ENCODE measurements around the gene PRSS53.

Gene PRSS53

DNA sequence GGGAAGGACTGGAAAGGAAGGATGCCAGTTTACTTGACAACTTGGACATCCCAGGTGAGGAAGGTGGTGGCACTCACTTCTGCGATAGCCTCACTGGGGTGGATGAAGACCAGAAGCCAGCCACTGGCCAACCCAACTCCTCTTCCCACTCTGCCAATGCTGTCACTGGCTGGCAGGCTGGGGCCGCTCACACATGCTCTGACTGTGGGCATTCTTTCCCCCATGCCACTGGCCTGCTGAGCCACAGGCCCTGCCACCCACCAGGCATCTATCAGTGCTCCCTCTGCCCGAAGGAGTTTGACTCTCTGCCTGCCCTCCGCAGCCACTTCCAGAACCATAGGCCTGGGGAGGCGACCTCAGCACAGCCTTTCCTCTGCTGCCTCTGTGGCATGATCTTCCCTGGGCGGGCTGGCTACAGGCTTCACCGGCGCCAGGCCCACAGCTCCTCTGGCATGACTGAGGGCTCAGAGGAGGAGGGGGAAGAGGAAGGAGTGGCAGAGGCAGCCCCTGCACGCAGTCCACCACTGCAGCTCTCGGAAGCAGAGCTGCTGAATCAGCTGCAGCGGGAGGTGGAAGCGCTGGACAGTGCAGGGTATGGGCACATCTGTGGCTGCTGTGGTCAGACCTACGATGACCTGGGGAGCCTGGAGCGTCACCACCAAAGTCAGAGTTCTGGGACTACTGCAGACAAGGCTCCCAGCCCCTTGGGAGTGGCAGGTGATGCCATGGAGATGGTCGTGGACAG, 10.0 kb downstream of the PRSS53 start:
- DNase-seq (ENCODE audit: low read depth): no peak

GRCh38 chr16:31077592-31078396, 10.9 kb downstream of the PRSS53 start:
- DNase-seq (ENCODE audit: low read depth): no peak

- no peak for DNase-seq (ENCODE audit: low read depth)
Measured at GRCh38 chr16:31077024-31077423, 11.7 kb downstream of the PRSS53 start.

DNA sequence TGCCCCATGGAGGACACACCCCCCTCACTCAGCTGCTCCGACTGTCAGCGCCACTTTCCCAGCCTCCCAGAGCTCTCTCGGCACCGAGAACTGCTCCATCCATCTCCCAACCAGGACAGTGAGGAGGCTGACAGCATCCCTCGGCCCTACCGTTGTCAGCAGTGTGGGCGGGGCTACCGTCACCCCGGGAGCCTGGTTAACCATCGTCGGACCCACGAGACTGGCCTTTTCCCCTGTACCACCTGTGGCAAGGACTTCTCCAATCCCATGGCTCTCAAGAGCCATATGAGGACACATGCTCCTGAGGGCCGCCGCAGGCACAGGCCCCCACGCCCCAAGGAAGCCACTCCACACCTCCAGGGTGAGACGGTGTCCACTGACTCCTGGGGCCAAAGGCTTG, 12.4 kb downstream of the PRSS53 start:
- no peak for DNase-seq (ENCODE audit: low read depth)

DNA sequence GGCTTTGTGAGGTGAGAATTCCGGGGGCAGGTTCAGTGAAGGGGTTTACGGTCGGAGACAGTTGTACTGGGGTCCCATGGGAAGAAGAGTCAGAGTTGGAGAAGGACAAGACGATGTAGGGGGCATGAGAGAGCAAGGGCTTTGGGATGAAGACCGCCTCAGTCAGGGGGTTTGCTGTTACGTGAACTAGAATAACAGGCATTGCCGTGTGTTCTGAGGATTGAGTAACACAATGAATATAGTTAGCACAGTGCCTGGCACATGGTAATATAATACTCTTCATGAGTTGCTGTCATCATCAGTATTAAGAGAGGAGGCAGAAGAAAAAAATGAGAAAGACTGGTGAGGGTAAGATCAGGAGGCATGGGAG, 13.9 kb downstream of the PRSS53 start:
- DNase-seq (ENCODE audit: low read depth): peak; percentile 46

- peak; percentile 100 for DNase-seq (ENCODE audit: low read depth)
Measured at GRCh38 chr16:31073970-31074813, 14.6 kb downstream of the PRSS53 start, which contains the start of the genes ZNF646 and ZNF668. TSS of gene ZNF646 (plus strand) at chr16:31074422. CDS start at chr16:31076325, 1,903 bp downstream. TSS of gene ZNF668 (minus strand) at chr16:31074240. CDS start at chr16:31064459, 9,781 bp downstream.

DNA sequence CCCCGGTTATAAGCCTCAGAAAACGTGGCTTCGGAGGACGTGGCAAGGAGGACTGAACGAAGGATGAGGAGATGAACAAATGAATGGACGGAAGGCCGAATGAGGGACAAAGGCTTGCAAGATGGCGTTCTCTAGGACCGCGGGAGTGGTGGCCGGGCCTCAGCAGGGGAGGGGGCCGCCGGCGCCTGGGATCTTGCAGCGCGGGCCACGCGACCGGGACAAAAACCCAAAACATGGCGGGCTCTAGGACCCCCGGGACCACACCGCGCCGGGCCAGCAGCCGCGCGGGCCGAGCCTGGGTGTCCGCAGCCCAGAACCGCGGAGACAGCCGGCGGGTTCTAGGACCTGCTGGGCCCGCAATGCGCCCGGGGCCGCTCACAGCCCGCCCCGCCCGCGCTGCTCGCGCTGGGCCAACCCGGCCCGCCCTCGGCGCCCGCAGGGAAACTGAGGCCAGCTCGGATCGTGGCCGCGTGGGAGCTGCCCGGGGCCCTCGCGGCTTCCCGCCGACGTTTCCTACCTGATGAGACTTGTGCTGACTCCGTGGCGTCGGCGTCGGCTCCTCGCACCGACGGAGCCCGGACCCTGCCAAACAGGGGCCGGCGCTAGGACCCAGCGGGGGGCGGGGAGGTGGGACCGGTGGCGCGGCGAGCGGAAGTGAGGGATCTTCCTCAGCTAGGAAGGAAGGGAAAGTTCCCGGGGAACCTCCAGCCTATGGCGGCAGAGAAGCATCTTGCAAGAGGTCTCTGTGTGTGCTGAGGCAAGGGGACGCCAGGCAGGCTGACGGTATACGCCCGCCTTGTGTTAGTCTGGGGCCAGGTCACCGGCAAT, 15.4 kb downstream of the PRSS53 start:
- DNase-seq (ENCODE audit: low read depth): peak; percentile 95

DNA sequence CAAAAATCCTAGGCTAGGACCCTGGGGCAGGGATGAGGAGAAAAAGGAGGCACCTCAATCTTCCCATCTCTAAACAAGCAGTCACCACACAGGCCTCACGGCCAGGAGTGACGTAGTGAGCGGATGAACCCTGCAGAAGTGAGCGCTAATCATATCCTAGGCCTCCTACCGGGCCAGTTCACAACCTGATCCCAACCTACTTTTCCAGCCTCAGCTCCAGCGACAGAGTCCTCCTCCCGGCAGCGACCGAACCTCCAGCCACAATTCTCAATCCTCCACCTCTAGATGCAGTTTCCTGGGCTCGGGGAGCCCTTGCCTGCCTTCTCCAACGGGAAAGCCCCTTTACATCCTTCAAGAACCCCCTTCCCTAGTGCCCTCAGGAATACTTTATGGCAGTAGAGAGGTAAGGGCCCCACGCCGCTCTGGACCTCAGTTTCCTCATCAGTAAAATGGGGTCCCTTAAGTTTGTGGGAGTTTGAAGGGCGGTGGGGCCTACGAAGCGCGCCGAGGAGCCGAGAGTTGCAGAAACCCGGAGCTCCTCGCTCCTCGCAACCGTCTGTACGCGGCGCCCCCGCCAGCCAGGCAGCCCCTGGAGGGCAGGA, 16.1 kb downstream of the PRSS53 start:
- DNase-seq (ENCODE audit: low read depth): peak; percentile 68

DNA sequence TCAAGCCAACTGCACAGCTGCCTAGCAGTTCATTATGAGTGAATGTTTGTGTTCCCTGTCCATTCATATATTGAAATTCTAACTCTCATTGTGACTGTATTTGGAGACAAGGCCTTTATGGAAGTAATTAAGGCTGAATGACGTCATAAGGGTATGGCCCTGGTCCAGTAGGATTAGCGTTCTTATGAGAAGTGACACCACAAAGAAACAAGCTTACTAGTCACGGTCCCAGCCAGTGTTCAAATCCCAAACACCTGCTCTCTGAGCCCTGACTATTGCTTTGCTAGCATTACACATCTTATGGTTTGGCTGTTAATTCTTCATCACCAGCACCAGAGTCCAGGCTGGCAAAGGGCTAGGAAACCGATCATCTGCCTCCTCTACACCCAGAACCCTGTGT, 16.9 kb downstream of the PRSS53 start:
- peak; percentile 86 for DNase-seq (ENCODE audit: low read depth)

GRCh38 chr16:31067342-31067741, 21.4 kb downstream of the PRSS53 start:
- DNase-seq (ENCODE audit: low read depth): no peak

GRCh38 chr16:31064882-31065461, 23.8 kb downstream of the PRSS53 start:
- peak; percentile 95 for DNase-seq (ENCODE audit: low read depth)

DNA sequence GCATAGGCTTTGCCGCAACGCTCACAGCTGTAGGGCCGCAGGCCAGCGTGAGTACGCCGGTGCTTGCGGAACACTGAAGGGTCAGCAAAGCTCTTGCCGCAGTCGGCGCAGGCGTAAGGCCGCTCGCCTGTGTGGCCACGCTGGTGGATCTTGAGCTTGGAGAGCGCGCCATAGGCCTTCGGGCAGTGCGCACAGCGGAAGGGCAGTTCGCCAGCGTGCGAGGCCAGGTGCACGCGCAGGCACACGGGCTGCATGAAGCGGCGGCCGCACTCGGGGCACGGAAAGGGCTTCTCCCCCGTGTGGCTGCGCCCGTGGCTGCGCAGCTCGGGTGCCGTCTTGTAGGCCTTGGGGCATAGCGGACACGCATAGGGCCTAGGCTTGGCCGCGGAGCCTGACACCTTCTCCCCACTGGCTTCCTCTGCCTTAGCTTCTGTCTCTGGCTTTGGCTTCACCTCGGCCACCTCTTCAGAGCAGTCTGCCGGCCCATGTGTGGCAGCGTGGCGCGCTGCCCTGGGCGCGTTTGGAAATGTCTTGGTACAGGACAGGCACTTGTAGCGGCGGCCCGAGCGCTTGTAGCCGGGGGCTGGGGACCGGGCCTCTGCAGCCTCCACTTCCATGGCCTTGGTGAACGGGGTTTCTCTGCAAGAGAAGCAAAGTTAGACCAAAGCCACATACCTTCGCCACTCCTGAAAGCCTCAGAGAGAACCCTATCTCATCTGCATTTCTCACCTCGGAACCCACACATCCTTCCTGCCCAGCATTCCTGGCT, 24.7 kb downstream of the PRSS53 start:
- no peak for DNase-seq (ENCODE audit: low read depth)

GRCh38 chr16:31063495-31063842, 25.3 kb downstream of the PRSS53 start:
- no peak for DNase-seq (ENCODE audit: low read depth)

DNA sequence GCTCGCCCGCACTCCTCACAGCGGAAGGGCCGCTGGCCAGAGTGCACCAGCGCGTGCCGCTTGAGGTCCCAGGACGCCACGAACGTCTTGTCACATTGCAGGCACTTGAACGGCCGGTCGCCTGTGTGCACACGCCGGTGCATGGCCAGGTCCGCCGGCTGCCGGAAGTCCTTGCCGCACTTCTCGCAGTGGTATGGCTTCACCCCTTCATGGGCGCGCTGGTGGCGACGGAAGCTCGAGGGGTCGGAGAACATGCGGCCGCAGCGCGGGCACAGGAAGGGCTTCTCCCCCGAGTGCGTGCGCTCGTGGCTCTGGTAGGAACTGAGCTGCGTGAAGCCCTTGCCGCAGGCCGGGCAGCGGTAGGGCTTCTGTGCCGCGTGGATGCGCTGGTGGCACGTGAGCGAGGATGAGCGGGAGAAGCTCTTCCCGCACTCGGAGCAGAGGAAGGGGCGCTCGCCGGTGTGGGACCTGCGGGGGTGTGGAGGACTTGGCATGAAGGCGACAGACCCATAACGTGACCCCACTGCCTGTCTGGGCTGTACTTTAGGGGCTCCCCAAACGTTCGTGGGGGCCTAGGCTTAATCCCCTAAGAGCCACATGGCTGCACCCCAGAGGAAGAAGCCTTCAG, 26.8 kb downstream of the PRSS53 start:
- no peak for DNase-seq (ENCODE audit: low read depth)

- no peak for DNase-seq (ENCODE audit: low read depth)
Measured at GRCh38 chr16:31061126-31061812, 27.5 kb downstream of the PRSS53 start.

GRCh38 chr16:31055613-31056012, 33.1 kb downstream of the PRSS53 start:
- DNase-seq (ENCODE audit: low read depth): no peak

DNA sequence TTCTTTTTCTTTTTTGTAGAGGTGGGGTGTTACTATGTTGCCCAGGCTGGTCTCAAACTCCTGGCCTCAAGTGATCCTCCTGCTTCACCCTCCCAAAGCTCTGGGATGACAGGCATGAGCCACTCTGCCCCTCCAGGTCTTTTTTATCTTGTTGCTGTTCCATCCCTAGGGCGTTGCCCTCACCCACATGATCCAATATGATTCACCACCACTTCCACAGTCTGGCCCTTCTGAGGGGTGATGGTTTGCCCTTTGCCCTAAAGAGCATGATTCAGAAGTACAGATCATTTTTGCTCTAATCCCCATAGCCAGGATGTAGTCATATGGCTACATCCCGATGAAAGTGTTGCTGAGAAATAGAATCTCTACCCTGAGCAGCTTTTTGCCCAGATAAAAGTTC, 36.6 kb downstream of the PRSS53 start:
- peak; percentile 97 for DNase-seq (ENCODE audit: low read depth)

- no peak for DNase-seq (ENCODE audit: low read depth)
Measured at GRCh38 chr16:31050280-31051030, 38.3 kb downstream of the PRSS53 start.

All from iris pigment epithelial cell (primary cell).